GM11168 (cell line): ENCODE measurements around the gene RELN.

Experiments used
- in situ Hi-C: fragments of 300-500 bp; cut with MboI; formaldehyde crosslinking; loops from one replicate; pipeline ENCODE4 v1.12.0; 2022; ENCODE audit warnings: low sequenced_read_pairs; ENCODE audit not compliant: unreplicated experiment

The RELN gene

GRCh38 chr7:103698064-103698463, 291.4 kb downstream of the RELN start:
- in situ Hi-C loops = no loop called here

- in situ Hi-C loops = no loop called here
These were observed 293.9 kb downstream of the RELN start for GRCh38 chr7:103695521-103695920.

- in situ Hi-C loops = no loop called here
These were observed 295.2 kb downstream of the RELN start for GRCh38 chr7:103694304-103694703.

- in situ Hi-C loops = no loop called here
These were observed 298.2 kb downstream of the RELN start for GRCh38 chr7:103691291-103691690.

- in situ Hi-C loops = no loop called here
These were observed 299.1 kb downstream of the RELN start for GRCh38 chr7:103690242-103690974.

GRCh38 chr7:103689255-103689654, 300.2 kb downstream of the RELN start:
- in situ Hi-C loops = no loop called here

GRCh38 chr7:103687951-103688350, 301.5 kb downstream of the RELN start:
- in situ Hi-C loops = no loop called here

- in situ Hi-C loops = no loop called here
These were observed 302.2 kb downstream of the RELN start for GRCh38 chr7:103687272-103687671.

GRCh38 chr7:103686763-103687162, 302.7 kb downstream of the RELN start:
- in situ Hi-C loops = no loop called here

GRCh38 chr7:103686064-103686463, 303.4 kb downstream of the RELN start:
- in situ Hi-C loops = no loop called here

GRCh38 chr7:103685646-103686045, 303.8 kb downstream of the RELN start:
- in situ Hi-C loops = no loop called here

- in situ Hi-C loops = no loop called here
These were observed 306.1 kb downstream of the RELN start for GRCh38 chr7:103683348-103683747.

- in situ Hi-C loops = no loop called here
These were observed 309.0 kb downstream of the RELN start for GRCh38 chr7:103680161-103681144.

GRCh38 chr7:103679151-103680132, 310.0 kb downstream of the RELN start:
- in situ Hi-C loops = no loop called here

GRCh38 chr7:103668279-103668941, 321.0 kb downstream of the RELN start:
- in situ Hi-C loops = no loop called here

- in situ Hi-C loops = no loop called here
These were observed 323.1 kb downstream of the RELN start for GRCh38 chr7:103666326-103666725.

- in situ Hi-C loops = no loop called here
These were observed 324.9 kb downstream of the RELN start for GRCh38 chr7:103664577-103664976.

- in situ Hi-C loops = no loop called here
These were observed 328.7 kb downstream of the RELN start for GRCh38 chr7:103660455-103661371.
